Fibroblast of villous mesenchyme (primary cell): Measurements from ENCODE around the gene WDR90. TPM values are rescaled to one million over a fixed set of nuclear protein-coding genes. Genes with fewer than 3 reads are reported as not detected.
A peak's percentile ranks its signal among the peaks of the same experiment; 100 is the strongest.

Experiments used
- DNase-seq: peaks from one replicate; pipeline ENCODE4 v3.0.0-alpha.2; 2010; ENCODE audit warnings: low read depth
- H3K4me3 ChIP-seq: 2 replicates; pipeline ENCODE4 v1.5.1; 2011; ENCODE audit warnings: low read depth, mild to moderate bottlenecking, low read length
- total RNA-seq: library from RNA; depleted of rRNA; stranded (reverse); fragments of >200 nt; gene quantifications from 2 replicates; pipeline ENCODE4 v1.2.3, GENCODE V29; 2012
- TF ChIP-seq, protein P1 (sequence below): IDR thresholded peaks from 2 replicates; pipeline ENCODE4 v1.5.1; 2012; ENCODE audit warnings: low read depth, mild to moderate bottlenecking, low read length; ENCODE audit not compliant: insufficient read depth

Gene WDR90
- total RNA-seq, 1 donor: 12.5 TPM

- peak within 1 kb of the TSS; percentile 81 for H3K4me3 ChIP-seq
- peak; percentile 81 for DNase-seq
- TF ChIP-seq, protein P1, sequence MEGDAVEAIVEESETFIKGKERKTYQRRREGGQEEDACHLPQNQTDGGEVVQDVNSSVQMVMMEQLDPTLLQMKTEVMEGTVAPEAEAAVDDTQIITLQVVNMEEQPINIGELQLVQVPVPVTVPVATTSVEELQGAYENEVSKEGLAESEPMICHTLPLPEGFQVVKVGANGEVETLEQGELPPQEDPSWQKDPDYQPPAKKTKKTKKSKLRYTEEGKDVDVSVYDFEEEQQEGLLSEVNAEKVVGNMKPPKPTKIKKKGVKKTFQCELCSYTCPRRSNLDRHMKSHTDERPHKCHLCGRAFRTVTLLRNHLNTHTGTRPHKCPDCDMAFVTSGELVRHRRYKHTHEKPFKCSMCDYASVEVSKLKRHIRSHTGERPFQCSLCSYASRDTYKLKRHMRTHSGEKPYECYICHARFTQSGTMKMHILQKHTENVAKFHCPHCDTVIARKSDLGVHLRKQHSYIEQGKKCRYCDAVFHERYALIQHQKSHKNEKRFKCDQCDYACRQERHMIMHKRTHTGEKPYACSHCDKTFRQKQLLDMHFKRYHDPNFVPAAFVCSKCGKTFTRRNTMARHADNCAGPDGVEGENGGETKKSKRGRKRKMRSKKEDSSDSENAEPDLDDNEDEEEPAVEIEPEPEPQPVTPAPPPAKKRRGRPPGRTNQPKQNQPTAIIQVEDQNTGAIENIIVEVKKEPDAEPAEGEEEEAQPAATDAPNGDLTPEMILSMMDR: no peak
Measured at GRCh38 chr16:641326-642188, 7.6 kb upstream of the WDR90 start, which contains the start of gene MCRIP2. Gene MCRIP2, plus strand, starts transcription at chr16:641828. Its CDS starts 164 bp downstream, at chr16:641992.

- peak overlapping the region; percentile 81 for H3K4me3 ChIP-seq
- no peak for DNase-seq
- TF ChIP-seq, protein P1: no peak
Measured at GRCh38 chr16:642189-643049, 6.7 kb upstream of the WDR90 start.

- TF ChIP-seq, protein P1: no peak
- peak overlapping the region; percentile 81 for H3K4me3 ChIP-seq
- no peak for DNase-seq
Measured at GRCh38 chr16:643050-643368, 6.2 kb upstream of the WDR90 start.

DNA sequence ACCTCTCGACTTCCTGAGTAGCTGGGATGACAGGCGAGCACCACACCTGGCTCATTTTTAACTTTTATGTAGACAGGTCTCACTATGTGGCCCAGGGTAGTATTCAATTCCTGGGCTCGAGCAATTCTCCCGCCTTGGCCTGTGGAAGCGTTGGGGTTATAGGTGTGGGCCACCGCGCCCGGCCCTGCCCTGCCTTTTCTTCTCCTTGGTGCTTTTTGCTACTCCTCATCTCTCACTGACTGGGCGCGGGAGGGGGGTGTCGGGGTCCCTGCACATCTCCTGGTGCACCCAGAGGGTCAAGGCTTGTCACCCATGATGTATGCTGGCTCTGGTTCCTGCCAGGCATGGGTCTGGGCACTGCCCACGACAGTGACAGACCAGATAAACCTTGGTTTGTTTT lies 4.6 kb upstream of the WDR90 start:
- DNase-seq: no peak
- TF ChIP-seq, protein P1: no peak
- no peak overlapping the region for H3K4me3 ChIP-seq

GRCh38 chr16:645852-646678 lies 3.1 kb upstream of the WDR90 start:
- DNase-seq: no peak
- H3K4me3 ChIP-seq: no peak overlapping the region
- TF ChIP-seq, protein P1: no peak

DNA sequence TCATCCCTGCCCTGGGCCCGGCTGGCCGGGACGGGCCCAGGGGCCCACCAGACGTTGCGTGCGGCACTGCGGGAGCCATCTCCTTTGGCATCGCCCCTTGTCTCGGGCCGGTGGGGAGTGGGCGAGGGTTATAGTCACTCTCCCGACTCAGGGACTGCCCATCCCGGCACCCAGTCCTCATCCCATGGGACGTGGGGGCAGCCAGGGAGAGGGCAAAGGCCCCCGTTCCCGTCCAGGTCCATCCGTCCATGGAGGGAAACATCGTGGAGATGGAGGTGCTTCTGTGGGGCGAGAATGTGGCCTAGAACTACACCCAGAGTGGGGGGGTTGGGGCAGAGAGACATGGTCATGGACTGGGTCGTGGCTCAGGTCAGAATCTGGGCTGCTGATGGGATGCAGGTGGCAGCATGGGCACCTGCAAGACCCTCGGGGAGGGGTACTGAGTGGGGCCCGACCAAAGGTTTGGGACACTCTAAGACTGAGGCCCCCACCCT lies 2.4 kb upstream of the WDR90 start:
- DNase-seq: no peak
- TF ChIP-seq, protein P1: no peak
- no peak overlapping the region for H3K4me3 ChIP-seq
